ENCODE measurements around the gene PDHX. TPM values are rescaled to one million over a fixed set of nuclear protein-coding genes. Genes with fewer than 3 reads are reported as not detected.

The PDHX gene
- total RNA-seq, 4 donors from 2014 or later = 22.5 to 41.1 (median 28.6) TPM

GRCh38 chr11:34904421-34904955 lies 11.9 kb upstream of the PDHX start:
- no peaks in the 10 kb centered on the region for H3K27me3 ChIP-seq
- TF ChIP-seq CTCF (IDR thresholded peaks at IDR 0.05) (no peak), POLR2A (IDR thresholded peaks at IDR 0.05) (no peak)
- intact Hi-C loops (cut with DNase I; ENCODE audit: low total_unique reads) = no loop called here
- no peak overlapping the region for H3K4me3 ChIP-seq
- peaks cover 0 to 16% of the 10 kb centered on the region in 2 donors for H3K9me3 ChIP-seq
- no peak for DNase-seq
- no peaks in the 10 kb centered on the region for H3K36me3 ChIP-seq
- no peaks in the 10 kb centered on the region for H3K4me1 ChIP-seq
- no peak overlapping the region for H3K27ac ChIP-seq

GRCh38 chr11:34905666-34906065 lies 10.8 kb upstream of the PDHX start:
- DNase-seq = no peak

GRCh38 chr11:34907934-34908593 lies 8.4 kb upstream of the PDHX start:
- no peaks in the 10 kb centered on the region for H3K36me3 ChIP-seq
- H3K9me3 ChIP-seq = no peaks in the 10 kb centered on the region
- no peak overlapping the region for H3K4me3 ChIP-seq
- no peak overlapping the region for H3K27ac ChIP-seq
- no peaks in the 10 kb centered on the region for H3K4me1 ChIP-seq
- DNase-seq = no peak
- no peaks in the 10 kb centered on the region for H3K27me3 ChIP-seq
- TF ChIP-seq POLR2A (IDR thresholded peaks at IDR 0.05) (no peak), CTCF (IDR thresholded peaks at IDR 0.05) (no peak)
- intact Hi-C loops (cut with DNase I; ENCODE audit: low total_unique reads) = no loop called here

More at GRCh38 chr11:34905666-34906065, 10.8 kb upstream of the PDHX start:
- Histone ChIP-seq H3K27me3 (no peaks in the 10 kb centered on the region), H3K27ac (no peak overlapping the region), H3K36me3 (no peaks in the 10 kb centered on the region), H3K9me3 (peaks cover 0 to 4% of the 10 kb centered on the region in 2 donors), H3K4me1 (no peaks in the 10 kb centered on the region), H3K4me3 (no peak overlapping the region)
- intact Hi-C loops (cut with DNase I; ENCODE audit: low total_unique reads) = no loop called here
- no peak for TF ChIP-seq CTCF (IDR thresholded peaks at IDR 0.05)
- no peak for TF ChIP-seq POLR2A (IDR thresholded peaks at IDR 0.05)

GRCh38 chr11:34909415-34909814 lies 7.0 kb upstream of the PDHX start:
- TF ChIP-seq POLR2A (IDR thresholded peaks at IDR 0.05) (no peak), CTCF (IDR thresholded peaks at IDR 0.05) (no peak)
- Histone ChIP-seq H3K27ac (no peak overlapping the region), H3K27me3 (no peaks in the 10 kb centered on the region), H3K9me3 (no peaks in the 10 kb centered on the region), H3K36me3 (no peaks in the 10 kb centered on the region), H3K4me1 (no peaks in the 10 kb centered on the region), H3K4me3 (no peak overlapping the region)
- DNase-seq = no peak
- intact Hi-C loops (cut with DNase I; ENCODE audit: low total_unique reads) = no loop called here

- no peak overlapping the region for H3K4me3 ChIP-seq
- H3K36me3 ChIP-seq = no peaks in the 10 kb centered on the region
- H3K4me1 ChIP-seq = no peaks in the 10 kb centered on the region
- H3K9me3 ChIP-seq = no peaks in the 10 kb centered on the region
- intact Hi-C loops (cut with DNase I; ENCODE audit: low total_unique reads) = no loop called here
- no peak overlapping the region for H3K27ac ChIP-seq
- no peak for TF ChIP-seq CTCF (IDR thresholded peaks at IDR 0.05)
- no peak for TF ChIP-seq POLR2A (IDR thresholded peaks at IDR 0.05)
- DNase-seq = no peak
- H3K27me3 ChIP-seq = no peaks in the 10 kb centered on the region
Observed at GRCh38 chr11:34909955-34910354, 6.5 kb upstream of the PDHX start.
